NOMO-1 treated with dmso at 0.1 percent for 144 hours (cell line): ENCODE data around the gene C2orf92.
A peak's percentile ranks its signal among the peaks of the same experiment; 100 is the strongest.
"Not testable (repeated sequence)": the region's sequence is repeated elsewhere in the genome, so short reads cannot be mapped to it uniquely, and the experiment has no call there.

ENCODE experiments used
- DNase-seq: peaks from one replicate; lab custom pipeline; 2025; ENCODE audit not compliant: unreplicated experiment; lab: John Stamatoyannopoulos, UW

C2orf92 gene

GRCh38 chr2:97691166-97691565 is 21.7 kb downstream of the C2orf92 start:
- no peak for DNase-seq

- no peak for DNase-seq
Measured at GRCh38 chr2:97693476-97693875, 24.0 kb downstream of the C2orf92 start.

- no peak for DNase-seq
Measured at GRCh38 chr2:97695744-97696143, 26.2 kb downstream of the C2orf92 start.

GRCh38 chr2:97697252-97698235 is 28.0 kb downstream of the C2orf92 start:
- DNase-seq: peak; percentile 50

- no peak for DNase-seq
Measured at GRCh38 chr2:97698530-97698929, 29.0 kb downstream of the C2orf92 start.

- DNase-seq: peak; percentile 70
Measured at GRCh38 chr2:97699765-97700444, 30.4 kb downstream of the C2orf92 start.

- DNase-seq: no peak
Measured at GRCh38 chr2:97701186-97701585, 31.7 kb downstream of the C2orf92 start.

GRCh38 chr2:97701851-97702465 is 32.4 kb downstream of the C2orf92 start:
- DNase-seq: no peak

- no peak for DNase-seq
Measured at GRCh38 chr2:97702731-97703470, 33.4 kb downstream of the C2orf92 start.

- DNase-seq: no peak
Measured at GRCh38 chr2:97703741-97704140, 34.2 kb downstream of the C2orf92 start.

GRCh38 chr2:97704989-97705388 is 35.5 kb downstream of the C2orf92 start:
- no peak for DNase-seq

- no peak for DNase-seq
Measured at GRCh38 chr2:97706112-97706511, 36.6 kb downstream of the C2orf92 start.

- no peak for DNase-seq
Measured at GRCh38 chr2:97706708-97707345, 37.3 kb downstream of the C2orf92 start.

GRCh38 chr2:97707362-97708047 is 38.0 kb downstream of the C2orf92 start:
- DNase-seq: no peak

- DNase-seq: no peak
Measured at GRCh38 chr2:97708048-97708380, 38.5 kb downstream of the C2orf92 start.

GRCh38 chr2:97708608-97709007 is 39.1 kb downstream of the C2orf92 start:
- DNase-seq: no peak

- no peak for DNase-seq
Measured at GRCh38 chr2:97711394-97711711, 41.8 kb downstream of the C2orf92 start.

GRCh38 chr2:97712175-97712574 is 42.7 kb downstream of the C2orf92 start:
- DNase-seq: not testable (repeated sequence)

GRCh38 chr2:97712693-97713295 is 43.3 kb downstream of the C2orf92 start:
- DNase-seq: no peak
